ENCODE data around the gene AKIP1.

AKIP1 gene

DNA sequence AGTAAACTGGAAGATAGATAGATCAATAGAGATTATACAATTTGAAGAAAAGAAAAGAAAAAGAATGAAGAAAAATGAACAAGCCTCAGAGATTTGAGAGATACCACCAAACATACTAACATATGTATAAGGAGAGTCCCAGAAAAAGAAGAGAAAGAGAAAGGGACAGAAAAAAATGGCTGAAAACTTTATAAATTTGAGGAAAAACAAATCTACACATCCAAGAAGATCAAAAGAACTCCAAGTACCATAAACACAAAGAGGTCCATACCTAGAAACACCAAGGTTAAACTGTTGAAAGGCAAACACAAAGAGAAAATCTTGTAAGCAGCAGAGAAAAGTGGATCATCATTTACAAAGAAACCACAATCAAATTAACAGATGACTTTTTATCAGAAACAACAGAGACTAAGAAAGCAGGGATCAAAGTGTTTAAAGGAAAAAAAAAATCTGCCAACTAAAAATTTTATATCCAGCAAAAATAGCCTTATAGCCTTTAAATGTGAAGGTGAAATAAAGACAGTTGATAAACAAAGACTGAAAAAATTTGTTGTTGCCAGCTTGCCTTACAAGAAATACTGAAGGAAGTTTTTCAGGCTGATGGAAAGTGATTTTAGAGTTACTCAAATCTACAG lies 11.8 kb upstream of the AKIP1 start:
- no peaks in the 10 kb centered on the region for H3K4me1 Mint-ChIP-seq (ENCODE audit: low read depth)

DNA sequence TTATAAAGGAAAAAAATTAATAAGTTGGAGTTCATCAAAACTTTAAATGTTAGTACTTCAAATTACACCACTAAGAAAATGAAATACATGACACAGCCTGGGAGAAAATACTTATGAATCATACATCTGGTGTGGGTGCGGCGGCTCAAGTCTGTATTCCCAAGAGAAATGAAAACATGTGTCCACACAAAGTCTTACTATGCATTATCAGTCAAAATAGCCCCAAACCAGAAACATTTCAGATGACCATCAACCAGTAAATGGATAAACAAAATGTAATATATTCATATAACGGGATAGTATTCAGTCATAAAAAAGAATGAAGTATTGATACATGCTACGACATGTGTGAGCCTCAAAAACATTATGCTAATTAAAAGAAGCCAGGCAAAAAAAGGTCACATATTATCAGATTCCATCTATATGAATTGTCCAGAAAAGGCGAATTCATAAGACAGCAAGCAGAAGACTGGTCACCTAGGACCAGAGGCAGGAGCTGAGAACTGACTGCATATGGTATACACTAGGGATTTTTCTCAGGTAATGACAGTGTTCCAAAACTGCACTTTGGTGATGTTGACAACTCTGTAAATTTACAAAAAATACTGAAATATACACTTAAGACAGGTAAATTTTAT lies 5.3 kb upstream of the AKIP1 start:
- no peaks in the 10 kb centered on the region for H3K9me3 Mint-ChIP-seq
- no peaks in the 10 kb centered on the region for H3K36me3 Mint-ChIP-seq (ENCODE audit: low read depth)
- H3K4me1 Mint-ChIP-seq (ENCODE audit: low read depth) = peaks cover 18% of the 10 kb centered on the region
- no peak overlapping the region for H3K27ac Mint-ChIP-seq
- H3K4me3 Mint-ChIP-seq = no peak overlapping the region
- no peak for DNase-seq (ENCODE audit: low spot score)
- H3K27me3 Mint-ChIP-seq (ENCODE audit: low read depth) = peaks cover 48% of the 10 kb centered on the region

More for the DNA sequence above, 11.8 kb upstream of the AKIP1 start:
- Mint-ChIP-seq H3K27me3 (ENCODE audit: low read depth) (peaks cover 7% of the 10 kb centered on the region), H3K9me3 (peaks cover 17% of the 10 kb centered on the region), H3K27ac (no peak overlapping the region), H3K4me3 (no peak overlapping the region), H3K36me3 (ENCODE audit: low read depth) (peaks cover 2% of the 10 kb centered on the region)
- no peak for DNase-seq (ENCODE audit: low spot score)

DNA sequence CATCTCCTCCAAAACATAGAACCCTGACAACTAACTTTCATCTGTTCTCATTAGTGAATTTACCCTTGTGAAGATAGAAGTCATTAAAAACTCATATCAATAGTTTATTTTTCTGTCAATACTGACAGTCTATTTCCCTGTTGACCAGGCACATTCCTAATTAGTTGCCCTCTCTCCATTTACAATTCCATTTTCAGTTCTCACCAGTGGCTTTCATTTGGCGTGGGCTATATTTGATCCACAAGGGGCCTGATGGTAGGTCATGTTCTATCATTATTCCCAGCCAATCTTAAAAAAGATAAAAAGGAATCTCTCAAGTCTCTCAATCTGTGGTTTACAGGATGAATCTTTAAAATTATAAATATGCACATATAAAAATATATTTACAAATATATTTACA lies 3.9 kb upstream of the AKIP1 start:
- no peaks in the 10 kb centered on the region for H3K9me3 Mint-ChIP-seq
- no peak overlapping the region for H3K27ac Mint-ChIP-seq
- H3K4me3 Mint-ChIP-seq = no peak overlapping the region

DNA sequence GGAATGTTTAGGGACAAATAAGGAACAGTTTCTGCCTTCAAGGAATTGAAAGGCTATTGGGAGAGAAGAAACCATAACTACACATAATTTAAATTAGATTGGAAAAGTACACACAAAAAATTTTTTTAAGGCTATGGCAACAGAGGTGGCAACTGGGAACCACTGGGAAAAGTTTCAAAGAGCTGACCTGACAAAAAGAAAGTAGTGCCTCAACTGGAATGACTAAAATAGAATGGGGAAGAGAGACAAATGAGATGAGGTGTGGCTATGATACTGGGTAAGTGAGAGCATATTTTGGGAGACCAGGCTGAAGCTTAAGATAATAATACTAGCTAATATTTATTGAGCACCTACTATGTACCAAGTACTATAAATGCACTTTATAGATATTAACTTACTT lies 2.9 kb upstream of the AKIP1 start:
- peaks cover 2% of the 10 kb centered on the region for H3K36me3 Mint-ChIP-seq (ENCODE audit: low read depth)
- DNase-seq (ENCODE audit: low spot score) = no peak
- H3K27me3 Mint-ChIP-seq (ENCODE audit: low read depth) = peaks cover 48% of the 10 kb centered on the region
- no peaks in the 10 kb centered on the region for H3K9me3 Mint-ChIP-seq
- H3K27ac Mint-ChIP-seq = no peak overlapping the region
- H3K4me1 Mint-ChIP-seq (ENCODE audit: low read depth) = peaks cover 20% of the 10 kb centered on the region
- H3K4me3 Mint-ChIP-seq = no peak overlapping the region

More for the DNA sequence above, 3.9 kb upstream of the AKIP1 start:
- Mint-ChIP-seq H3K27me3 (ENCODE audit: low read depth) (peaks cover 48% of the 10 kb centered on the region), H3K36me3 (ENCODE audit: low read depth) (no peaks in the 10 kb centered on the region), H3K4me1 (ENCODE audit: low read depth) (peaks cover 18% of the 10 kb centered on the region)
- DNase-seq (ENCODE audit: low spot score) = no peak

DNA sequence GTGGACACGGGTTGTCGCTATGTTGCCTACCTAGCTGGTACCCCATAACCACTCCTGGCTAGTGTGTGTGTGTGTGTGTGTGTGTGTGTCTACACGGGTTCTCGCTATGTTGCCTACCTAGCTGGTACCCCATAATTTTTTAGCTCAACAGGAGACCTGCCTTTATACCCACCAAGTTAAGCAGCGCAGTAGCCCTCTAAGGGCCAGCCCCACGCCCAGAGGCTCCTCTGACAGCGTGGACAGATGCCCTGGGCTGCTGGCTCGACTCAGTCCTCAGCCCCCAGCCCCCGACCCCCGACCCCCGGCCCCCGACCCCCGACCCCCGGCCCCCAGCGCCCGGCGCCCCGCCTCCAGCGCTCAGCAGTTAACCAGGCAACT lies 351 bp upstream of the AKIP1 start:
- no peak overlapping the region for H3K27ac Mint-ChIP-seq
- H3K9me3 Mint-ChIP-seq = no peaks in the 10 kb centered on the region
- H3K4me1 Mint-ChIP-seq (ENCODE audit: low read depth) = peaks cover 38% of the 10 kb centered on the region
- peak overlapping the region; percentile 92 for H3K4me3 Mint-ChIP-seq
- peaks cover 35% of the 10 kb centered on the region for H3K27me3 Mint-ChIP-seq (ENCODE audit: low read depth)
- DNase-seq (ENCODE audit: low spot score) = no peak
- peaks cover 8% of the 10 kb centered on the region for H3K36me3 Mint-ChIP-seq (ENCODE audit: low read depth)

DNA sequence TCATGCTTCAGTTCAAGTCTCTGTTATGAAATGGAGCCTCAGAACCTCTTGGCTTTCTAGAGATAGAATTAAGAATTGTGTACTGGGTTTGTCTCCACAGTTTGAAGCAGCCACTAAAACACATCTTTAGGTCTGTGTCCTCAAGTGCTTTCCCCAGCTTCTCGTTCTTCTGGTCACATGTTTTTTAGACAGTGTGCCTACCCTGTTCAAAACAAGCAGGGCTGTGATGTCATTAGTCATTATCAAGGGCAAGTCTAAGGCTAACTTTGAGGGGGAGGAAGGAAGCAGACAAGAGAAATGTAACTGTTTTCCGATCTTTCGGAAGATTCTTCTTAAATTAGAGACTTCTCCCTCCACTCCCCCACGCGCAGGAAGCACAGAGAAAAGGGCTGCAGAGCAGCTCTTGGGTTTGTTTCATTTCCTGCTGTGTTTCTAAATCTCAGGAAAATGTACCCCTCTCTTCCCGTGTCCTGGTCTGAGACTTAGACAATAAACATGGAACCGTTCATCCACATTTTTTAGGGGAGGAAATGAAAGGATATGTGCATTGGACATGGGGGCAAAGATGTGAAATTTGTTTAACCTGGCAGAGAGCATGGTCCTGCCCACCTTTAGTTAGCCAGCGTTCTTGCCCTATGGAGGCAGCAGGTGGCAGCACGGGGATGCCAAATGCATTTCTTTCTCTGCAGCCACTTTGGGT lies 3.1 kb downstream of the AKIP1 start:
- Mint-ChIP-seq H3K4me1 (ENCODE audit: low read depth) (peaks cover 27% of the 10 kb centered on the region), H3K27ac (peak overlapping the region; percentile 80), H3K4me3 (peak overlapping the region; percentile 73), H3K9me3 (no peaks in the 10 kb centered on the region), H3K36me3 (ENCODE audit: low read depth) (peaks cover 13% of the 10 kb centered on the region), H3K27me3 (ENCODE audit: low read depth) (peaks cover 14% of the 10 kb centered on the region)
- peak; percentile 23 for DNase-seq (ENCODE audit: low spot score)

DNA sequence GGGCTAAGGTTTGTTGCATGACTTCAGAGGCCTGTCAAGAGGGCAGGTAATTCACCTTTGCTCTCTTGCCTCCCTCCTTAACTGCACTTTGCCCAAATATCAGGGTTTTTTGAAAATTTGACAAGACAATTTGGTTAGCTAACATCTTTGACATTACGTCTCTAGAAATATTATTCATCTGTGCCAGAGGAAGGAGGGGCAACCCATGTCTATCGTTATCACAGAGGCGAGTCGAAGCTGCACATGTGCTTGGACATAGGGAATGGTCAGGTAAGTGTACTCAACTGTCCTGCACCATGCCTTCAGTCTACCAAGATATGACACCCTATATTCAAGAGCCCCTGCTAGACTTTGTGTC lies 3.7 kb downstream of the AKIP1 start:
- no peaks in the 10 kb centered on the region for H3K9me3 Mint-ChIP-seq
- H3K27me3 Mint-ChIP-seq (ENCODE audit: low read depth) = peaks cover 9% of the 10 kb centered on the region
- peak overlapping the region; percentile 80 for H3K27ac Mint-ChIP-seq
- H3K4me1 Mint-ChIP-seq (ENCODE audit: low read depth) = peaks cover 26% of the 10 kb centered on the region
- no peak for DNase-seq (ENCODE audit: low spot score)
- peak overlapping the region; percentile 73 for H3K4me3 Mint-ChIP-seq
- peaks cover 13% of the 10 kb centered on the region for H3K36me3 Mint-ChIP-seq (ENCODE audit: low read depth)

DNA sequence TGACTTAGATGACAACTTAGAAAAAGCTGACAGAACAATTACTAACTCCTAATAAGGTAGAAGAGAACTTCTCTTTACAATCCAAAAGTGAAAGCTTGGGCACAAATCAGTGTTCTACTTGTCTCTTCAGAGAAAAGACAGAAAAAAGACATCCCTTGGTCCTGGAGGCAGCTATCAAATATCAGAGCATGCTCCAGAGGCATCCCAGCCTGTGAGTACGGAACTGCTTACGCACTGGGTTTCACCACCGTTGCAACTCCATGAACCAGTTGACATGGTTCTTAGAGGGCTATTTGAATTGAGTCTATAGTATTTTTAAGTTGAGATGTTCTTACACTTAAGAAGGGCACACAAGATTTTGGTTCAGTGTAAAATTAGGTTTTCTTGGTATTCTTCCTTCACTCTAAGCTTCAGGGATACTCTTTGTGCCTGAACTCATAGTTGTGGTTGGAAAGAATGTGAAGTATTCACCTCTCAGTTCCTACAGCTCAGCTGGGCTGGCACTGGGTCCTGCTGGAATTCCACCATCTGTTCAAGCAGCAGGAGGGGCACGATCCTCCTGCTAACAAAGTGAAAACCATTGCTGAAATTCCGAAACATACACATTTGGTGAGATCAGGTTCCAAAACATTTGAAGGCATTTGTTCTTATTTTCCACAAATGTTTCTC lies 6.3 kb downstream of the AKIP1 start:
- Mint-ChIP-seq H3K27ac (no peak overlapping the region), H3K9me3 (no peaks in the 10 kb centered on the region), H3K36me3 (ENCODE audit: low read depth) (peaks cover 13% of the 10 kb centered on the region), H3K4me3 (no peak overlapping the region), H3K27me3 (ENCODE audit: low read depth) (no peaks in the 10 kb centered on the region), H3K4me1 (ENCODE audit: low read depth) (peaks cover 18% of the 10 kb centered on the region)
- DNase-seq (ENCODE audit: low spot score) = no peak

DNA sequence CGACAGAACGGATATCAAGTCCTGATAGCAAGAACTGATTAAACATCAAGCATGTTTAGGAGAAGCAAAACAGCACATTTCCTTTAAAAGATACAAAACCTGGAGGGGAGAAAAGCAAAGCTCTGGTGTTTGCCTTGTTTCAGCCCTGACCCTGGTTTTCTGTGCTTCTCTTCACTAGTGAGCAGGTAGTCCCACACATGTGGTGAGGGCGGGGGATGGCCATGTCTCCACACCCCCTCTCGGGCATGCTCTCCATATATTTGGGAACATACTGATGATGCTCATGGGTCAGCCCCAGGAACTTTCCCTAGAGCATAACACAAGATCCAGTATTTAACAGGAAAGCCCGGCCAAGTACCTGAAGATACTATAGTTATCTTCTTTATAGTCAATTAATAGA lies 11.7 kb downstream of the AKIP1 start:
- Mint-ChIP-seq H3K4me1 (ENCODE audit: low read depth) (no peaks in the 10 kb centered on the region), H3K27me3 (ENCODE audit: low read depth) (no peaks in the 10 kb centered on the region), H3K36me3 (ENCODE audit: low read depth) (peaks cover 4% of the 10 kb centered on the region), H3K9me3 (no peaks in the 10 kb centered on the region), H3K4me3 (no peak overlapping the region), H3K27ac (no peak overlapping the region)
- DNase-seq (ENCODE audit: low spot score) = no peak

DNA sequence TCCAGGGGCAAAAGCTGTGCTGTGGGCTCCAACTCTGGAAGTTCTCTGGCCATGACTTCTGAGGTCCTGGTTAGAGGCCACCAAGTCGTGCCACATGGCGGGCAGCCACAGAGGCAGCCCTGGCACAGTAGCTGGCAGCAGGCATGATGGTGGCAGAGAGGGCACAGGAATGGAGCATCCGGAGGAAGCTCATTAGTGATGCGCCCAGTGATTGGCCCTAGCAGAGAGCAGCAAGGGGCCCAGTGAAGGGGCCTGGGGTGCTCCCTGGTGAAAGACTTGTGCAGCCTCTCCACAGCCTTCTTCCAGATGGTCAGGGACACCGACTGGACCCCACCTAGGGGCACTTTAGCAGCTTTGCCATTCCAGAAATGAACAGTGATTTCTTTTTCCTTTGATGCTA lies 14.7 kb downstream of the AKIP1 start:
- Mint-ChIP-seq H3K36me3 (ENCODE audit: low read depth) (peaks cover 4% of the 10 kb centered on the region), H3K4me1 (ENCODE audit: low read depth) (no peaks in the 10 kb centered on the region), H3K27me3 (ENCODE audit: low read depth) (no peaks in the 10 kb centered on the region), H3K27ac (no peak overlapping the region), H3K4me3 (no peak overlapping the region), H3K9me3 (no peaks in the 10 kb centered on the region)
- no peak for DNase-seq (ENCODE audit: low spot score)

DNA sequence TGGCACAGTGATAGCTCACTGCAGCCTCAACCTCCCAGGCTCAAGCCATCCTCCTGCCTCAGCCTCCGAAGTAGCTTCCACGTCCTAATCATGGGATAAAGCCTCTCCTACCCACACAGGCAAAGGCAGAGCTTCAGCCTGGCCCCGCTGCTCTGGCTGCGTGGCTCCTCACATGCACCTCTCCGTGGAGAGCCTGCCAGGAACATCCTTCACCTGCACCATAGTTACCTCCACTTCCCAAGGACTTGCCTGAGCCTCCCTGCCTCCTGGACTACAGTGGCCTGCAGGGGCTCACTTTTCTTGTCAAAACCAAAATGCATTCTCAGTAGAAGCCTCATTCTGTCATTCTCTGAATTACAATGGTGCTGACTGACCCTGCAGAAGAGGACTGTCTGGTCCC lies 15.2 kb downstream of the AKIP1 start:
- H3K27me3 Mint-ChIP-seq (ENCODE audit: low read depth) = no peaks in the 10 kb centered on the region
- H3K36me3 Mint-ChIP-seq (ENCODE audit: low read depth) = peaks cover 4% of the 10 kb centered on the region
- H3K27ac Mint-ChIP-seq = no peak overlapping the region
- DNase-seq (ENCODE audit: low spot score) = no peak
- no peak overlapping the region for H3K4me3 Mint-ChIP-seq
- no peaks in the 10 kb centered on the region for H3K4me1 Mint-ChIP-seq (ENCODE audit: low read depth)
- H3K9me3 Mint-ChIP-seq = no peaks in the 10 kb centered on the region

DNA sequence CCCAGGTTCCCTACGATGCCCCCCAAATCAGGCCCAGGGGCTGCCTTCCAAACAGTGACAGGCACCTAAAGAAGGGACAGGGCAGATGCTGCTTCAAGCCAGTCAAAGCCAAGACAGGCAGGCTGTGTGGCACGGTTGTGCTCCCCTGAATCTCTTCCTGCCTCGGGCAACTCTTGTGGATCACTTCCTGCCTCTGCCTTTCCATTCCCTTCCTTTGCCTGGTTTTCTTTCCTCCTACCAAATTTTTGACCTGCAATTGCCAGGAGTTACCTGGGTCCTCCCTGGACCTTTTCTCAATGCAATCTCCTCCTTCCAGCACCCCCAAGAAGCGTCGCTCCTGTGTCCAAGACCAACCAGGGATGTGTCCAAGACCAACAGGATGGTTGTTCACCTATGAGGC lies 16.2 kb downstream of the AKIP1 start:
- DNase-seq (ENCODE audit: low spot score) = no peak
- H3K27me3 Mint-ChIP-seq (ENCODE audit: low read depth) = no peaks in the 10 kb centered on the region
- H3K27ac Mint-ChIP-seq = no peak overlapping the region
- H3K36me3 Mint-ChIP-seq (ENCODE audit: low read depth) = peaks cover 4% of the 10 kb centered on the region
- H3K4me1 Mint-ChIP-seq (ENCODE audit: low read depth) = no peaks in the 10 kb centered on the region
- H3K4me3 Mint-ChIP-seq = no peak overlapping the region
- no peaks in the 10 kb centered on the region for H3K9me3 Mint-ChIP-seq

DNA sequence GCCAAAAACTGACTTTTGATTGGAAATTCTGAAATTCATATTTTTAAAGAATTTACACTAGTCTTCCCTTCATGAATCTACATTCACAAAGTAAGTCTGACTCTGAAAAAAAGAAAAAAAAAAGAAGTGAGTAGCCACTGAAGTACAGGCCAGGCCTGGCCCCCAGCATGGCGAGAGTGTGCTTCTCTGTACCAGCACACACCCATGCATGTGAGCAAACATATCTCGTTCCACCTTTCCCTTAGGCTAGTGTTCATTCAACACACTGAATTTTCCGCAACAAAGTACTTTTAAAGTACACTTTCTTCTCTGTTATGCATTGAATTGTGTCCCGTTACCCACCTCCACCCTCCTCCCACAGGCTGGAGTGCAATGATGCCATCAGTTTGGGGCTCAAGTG lies 17.2 kb downstream of the AKIP1 start:
- no peak overlapping the region for H3K27ac Mint-ChIP-seq
- H3K4me3 Mint-ChIP-seq = no peak overlapping the region
- no peaks in the 10 kb centered on the region for H3K36me3 Mint-ChIP-seq (ENCODE audit: low read depth)
- DNase-seq (ENCODE audit: low spot score) = no peak
- no peaks in the 10 kb centered on the region for H3K27me3 Mint-ChIP-seq (ENCODE audit: low read depth)
- H3K4me1 Mint-ChIP-seq (ENCODE audit: low read depth) = no peaks in the 10 kb centered on the region
- H3K9me3 Mint-ChIP-seq = no peaks in the 10 kb centered on the region

DNA sequence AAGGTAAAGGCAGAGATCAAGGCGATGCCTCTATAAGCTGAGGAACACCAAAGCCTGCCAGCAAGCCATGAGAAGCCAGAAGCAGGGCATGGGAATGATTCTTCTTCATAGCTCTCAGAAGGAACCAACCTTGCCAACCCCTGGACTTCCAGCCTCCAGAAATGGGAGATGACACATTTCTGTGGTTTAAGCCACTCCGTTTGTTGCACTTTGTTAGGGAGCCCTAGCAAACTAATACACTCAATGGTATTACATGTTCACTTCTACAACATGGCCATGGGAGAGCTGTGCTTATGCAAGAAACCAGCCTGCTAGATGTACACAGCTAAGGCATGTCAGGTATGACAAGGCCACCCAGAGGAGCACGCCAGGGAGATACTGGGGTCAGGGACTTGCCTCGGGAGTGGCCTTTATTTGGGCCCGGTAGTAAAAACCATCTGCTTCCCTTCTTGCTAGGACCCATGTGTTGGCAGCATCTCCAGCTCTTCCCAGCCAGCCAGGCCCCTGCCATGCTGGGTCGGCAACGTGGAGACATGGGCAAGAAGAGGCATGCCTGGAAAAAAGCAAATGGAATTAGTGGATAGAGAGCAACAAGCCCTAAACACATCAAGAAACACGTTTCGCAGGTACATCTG lies 18.1 kb downstream of the AKIP1 start:
- Mint-ChIP-seq H3K36me3 (ENCODE audit: low read depth) (no peaks in the 10 kb centered on the region), H3K27ac (no peak overlapping the region), H3K4me3 (no peak overlapping the region), H3K9me3 (no peaks in the 10 kb centered on the region), H3K4me1 (ENCODE audit: low read depth) (no peaks in the 10 kb centered on the region), H3K27me3 (ENCODE audit: low read depth) (no peaks in the 10 kb centered on the region)
- no peak for DNase-seq (ENCODE audit: low spot score)

Data from T-helper 2 cell treated with Interferon-gamma antibody and Interleukin-4, amounts not matched to agents 5 μg/mL and 100 μg/mL, for 36 hours (primary cell).